Activated B cell treated with CpG ODN at 0.5 μM for 24 hours (primary cell): Measurements from ENCODE around the gene ZHX3. TPM values are rescaled to one million over a fixed set of nuclear protein-coding genes. Genes with fewer than 3 reads are reported as not detected.
A peak's percentile ranks its signal among the peaks of the same experiment; 100 is the strongest.

Source experiments
- ATAC-seq: fragments of 200-7000 bp; cut with Tn5 transposase; one replicate; pipeline ENCODE4 v1.10.0; 2021; ENCODE audit warnings: low read depth, mild to moderate bottlenecking, moderate library complexity
- CTCF ChIA-PET: fragments of 350-600 bp; sonication (Branson Sonifier 250); formaldehyde crosslinking; loops from one replicate; lab custom pipeline; 2021; ENCODE audit warnings: antibody characterized with exemption; lab: Charles Lee
- POLR2A ChIA-PET: fragments of 350-600 bp; sonication (Branson Sonifier 250); formaldehyde crosslinking; loops from one replicate; lab custom pipeline; 2021; ENCODE audit warnings: antibody characterized with exemption; lab: Charles Lee
- DNase-seq: peaks from one replicate; pipeline ENCODE4 v3.0.0; 2022
- H3K27ac Mint-ChIP-seq: one replicate; pipeline ENCODE4 v1.8.0; 2020; ENCODE audit warnings: mixed read lengths
- H3K27me3 Mint-ChIP-seq: one replicate; pipeline ENCODE4 v1.8.0; 2021; ENCODE audit warnings: mixed read lengths
- H3K36me3 Mint-ChIP-seq: one replicate; pipeline ENCODE4 v1.8.0; 2021; ENCODE audit warnings: low read depth, mixed read lengths
- H3K4me1 Mint-ChIP-seq: one replicate; pipeline ENCODE4 v1.8.0; 2021; ENCODE audit warnings: mixed read lengths
- H3K4me3 Mint-ChIP-seq: one replicate; pipeline ENCODE4 v1.8.0; 2020; ENCODE audit warnings: mild to moderate bottlenecking, mixed read lengths
- H3K9me3 Mint-ChIP-seq: one replicate; pipeline ENCODE4 v1.8.0; 2020; ENCODE audit warnings: mixed read lengths
- CTCF ChIP-seq: fragments of 200-600 bp; IDR thresholded peaks from one replicate; pipeline ENCODE4 v1.8.0; 2022; ENCODE audit warnings: antibody characterized with exemption, mild to moderate bottlenecking
- intact Hi-C: fragments of 100-400 bp; cut with micrococcal nuclease; formaldehyde crosslinking; loops from one replicate; pipeline ENCODE4 v1.15.1; 2024
- total RNA-seq: library from RNA; stranded (reverse); gene quantifications from 2 replicates; pipeline ENCODE4 v1.2.3, GENCODE V29; 2022

ZHX3 gene
- total RNA-seq, 1 donor from 2014 or later: 21.2 TPM

- no peak overlapping the region for H3K27ac Mint-ChIP-seq
Observed at GRCh38 chr20:41178495-41178894, 139.0 kb downstream of the ZHX3 start.

GRCh38 chr20:41177636-41178035, 139.9 kb downstream of the ZHX3 start:
- intact Hi-C loops: no loop called here
- H3K4me3 Mint-ChIP-seq: no peak overlapping the region
- CTCF ChIA-PET: interaction anchor here (1.2 to 1.3 kb wide), 2 partner anchors 54 to 162 kb away, joined by 3 to 4 read pairs; no protein-coding TSS in a partner anchor

More at GRCh38 chr20:41178495-41178894, 139.0 kb downstream of the ZHX3 start:
- TF ChIP-seq CTCF: no peak
- Mint-ChIP-seq H3K9me3 (no peaks in the 10 kb centered on the region), H3K4me1 (no peaks in the 10 kb centered on the region), H3K4me3 (no peak overlapping the region), H3K36me3 (peaks cover 34% of the 10 kb centered on the region), H3K27me3 (no peaks in the 10 kb centered on the region)
- intact Hi-C loops: no loop called here
- POLR2A ChIA-PET: no interaction called here
- ATAC-seq: no peak
- CTCF ChIA-PET: interaction anchor here (1.2 kb wide), 1 partner anchor 161 kb away, joined by 3 read pairs; no protein-coding TSS in a partner anchor
- no peak for DNase-seq

GRCh38 chr20:41176711-41177552, 140.6 kb downstream of the ZHX3 start:
- no peaks in the 10 kb centered on the region for H3K4me1 Mint-ChIP-seq
- POLR2A ChIA-PET: no interaction called here
- intact Hi-C loops: no loop called here
- H3K27ac Mint-ChIP-seq: peak overlapping the region; percentile 4
- no peak for ATAC-seq
- TF ChIP-seq CTCF: no peak
- H3K9me3 Mint-ChIP-seq: no peaks in the 10 kb centered on the region
- H3K27me3 Mint-ChIP-seq: no peaks in the 10 kb centered on the region
- peaks cover 38% of the 10 kb centered on the region for H3K36me3 Mint-ChIP-seq
- no peak overlapping the region for H3K4me3 Mint-ChIP-seq
- DNase-seq: no peak
- CTCF ChIA-PET: interaction anchor here (0.7 to 9.7 kb wide), 4 partner anchors 10 to 164 kb away, joined by 3 to 161 read pairs (median 4); partner anchors contain the start of gene LPIN3

More at GRCh38 chr20:41177636-41178035, 139.9 kb downstream of the ZHX3 start:
- ATAC-seq: no peak
- DNase-seq: peak; percentile 12
- Mint-ChIP-seq H3K4me1 (no peaks in the 10 kb centered on the region), H3K36me3 (peaks cover 36% of the 10 kb centered on the region), H3K9me3 (no peaks in the 10 kb centered on the region), H3K27ac (no peak overlapping the region), H3K27me3 (no peaks in the 10 kb centered on the region)
- POLR2A ChIA-PET: no interaction called here
- no peak for TF ChIP-seq CTCF

GRCh38 chr20:41175727-41176330, 141.7 kb downstream of the ZHX3 start:
- intact Hi-C loops: no loop called here
- H3K27me3 Mint-ChIP-seq: no peaks in the 10 kb centered on the region
- peaks cover 45% of the 10 kb centered on the region for H3K36me3 Mint-ChIP-seq
- no peaks in the 10 kb centered on the region for H3K9me3 Mint-ChIP-seq
- H3K4me1 Mint-ChIP-seq: no peaks in the 10 kb centered on the region
- ChIA-PET POLR2A (no interaction called here), CTCF (interaction anchor here (0.7 to 9.7 kb wide), 4 partner anchors 11 to 165 kb away, joined by 3 to 161 read pairs (median 4); partner anchors contain the start of gene LPIN3)
- H3K4me3 Mint-ChIP-seq: no peak overlapping the region
- DNase-seq (no peak), ATAC-seq (no peak)
- TF ChIP-seq CTCF: no peak
- no peak overlapping the region for H3K27ac Mint-ChIP-seq

GRCh38 chr20:41175201-41175651, 142.3 kb downstream of the ZHX3 start:
- intact Hi-C loops: no loop called here
- Mint-ChIP-seq H3K4me1 (no peaks in the 10 kb centered on the region), H3K27ac (no peak overlapping the region), H3K4me3 (no peak overlapping the region), H3K36me3 (peaks cover 51% of the 10 kb centered on the region), H3K9me3 (no peaks in the 10 kb centered on the region), H3K27me3 (no peaks in the 10 kb centered on the region)
- ATAC-seq (no peak), DNase-seq (no peak)
- ChIA-PET POLR2A (no interaction called here), CTCF (interaction anchor here (1.0 to 9.7 kb wide), 3 partner anchors 40 to 165 kb away, joined by 3 to 161 read pairs (median 6); partner anchors contain the start of gene LPIN3)
- TF ChIP-seq CTCF: no peak
